ENCODE data around the gene ZNF345.

ZNF345 gene

DNA sequence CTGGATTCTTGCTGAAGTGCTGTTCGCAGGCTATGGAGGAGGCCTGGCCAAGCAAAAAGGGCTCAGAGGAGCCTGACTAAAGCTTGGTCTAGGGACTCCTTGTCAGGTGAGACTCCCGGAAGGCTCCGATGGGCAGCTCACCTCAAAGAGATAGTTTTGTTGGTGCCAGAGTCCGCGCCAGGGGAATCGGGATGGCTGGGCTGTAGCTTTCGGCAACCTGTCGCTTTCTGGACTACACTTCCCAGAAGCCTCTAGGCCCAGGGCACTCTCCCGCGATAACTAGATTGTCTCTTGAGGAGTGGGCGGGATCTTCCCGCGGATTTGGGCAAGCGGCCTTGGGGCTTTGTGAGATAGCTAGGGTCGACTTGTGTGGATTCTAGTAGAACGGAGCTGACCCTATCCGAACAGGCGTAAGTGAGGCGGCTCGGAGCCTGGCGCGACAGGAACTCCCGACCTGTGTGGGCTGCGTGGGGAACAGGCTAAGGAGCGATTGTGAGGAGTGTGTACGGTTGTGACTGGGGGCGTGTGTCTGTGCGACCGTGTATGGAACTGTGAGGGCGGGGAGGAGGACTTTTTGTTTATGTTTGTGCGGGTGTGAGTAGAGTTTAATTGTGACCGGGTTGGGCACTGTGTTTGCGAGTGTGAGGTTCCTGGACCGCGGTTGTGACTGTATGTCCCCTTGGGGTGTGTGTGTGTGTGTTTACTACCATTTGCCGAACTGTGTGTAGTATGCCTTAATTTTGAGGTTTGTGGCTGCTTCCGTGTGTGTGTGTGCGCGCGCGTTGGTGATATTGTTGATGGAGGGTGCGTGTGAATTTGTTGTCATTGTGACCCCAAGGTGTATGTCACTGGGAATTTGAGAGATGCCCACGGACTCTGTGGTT lies at the start of gene ZNF345:
TSS of gene ZNF345 (plus strand) at position 318 of the 884 bp plus-strand sequence. CDS start 25,955 bp downstream, outside the sequence.
- peak within 1 kb of the TSS; percentile 90 for H3K4me3 ChIP-seq
- H3K9me3 ChIP-seq (ENCODE audit: low read depth, low read length): peaks cover 11% of the 10 kb centered on the region; the same call in 1 of the 2 replicates
- H3K36me3 ChIP-seq (ENCODE audit: insufficient read depth, low read length): peaks cover 21% of the 10 kb centered on the region
- no peak for TF ChIP-seq EZH2 (IDR thresholded peaks at IDR 0.05)
- peak; percentile 88 for TF ChIP-seq POLR2AphosphoS5 (IDR thresholded peaks at IDR 0.05; ENCODE audit: borderline replicate concordance, low read depth, low read length)
- H3K27ac ChIP-seq: no peak within 1 kb of the TSS
- peak; percentile 93 for DNase-seq (ENCODE audit: low read depth, low spot score)
- peak within 1 kb of the TSS; percentile 92 for H3K9ac ChIP-seq (ENCODE audit: insufficient read length)

DNA sequence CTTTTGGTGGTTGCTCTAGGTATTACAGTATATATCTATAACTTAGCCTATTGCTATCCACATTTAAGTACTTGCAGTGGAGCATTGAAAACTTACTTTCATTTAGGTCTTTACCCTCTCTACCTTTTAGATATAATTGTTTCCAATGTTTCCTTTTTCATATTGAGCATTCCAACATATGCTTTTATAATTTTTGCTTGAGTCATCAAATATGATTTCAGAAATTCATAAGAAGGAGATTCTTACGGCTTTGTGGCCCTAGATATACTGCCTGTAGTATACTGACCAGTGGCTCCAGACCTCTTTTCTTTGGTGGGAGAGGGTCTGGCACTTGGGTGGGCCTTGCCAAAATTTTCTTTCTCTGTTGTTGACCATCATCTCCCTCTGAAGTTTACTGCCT lies 45.3 kb upstream of the ZNF345 start:
- Histone ChIP-seq H3K9me3 (ENCODE audit: low read depth, low read length) (0 out of 2 replicates have a peak, but pooled peaks cover 8% of the 10 kb centered on the region), H3K9ac (ENCODE audit: insufficient read length) (no peak overlapping the region), H3K27ac (no peak overlapping the region), H3K36me3 (ENCODE audit: insufficient read depth, low read length) (peaks cover 13% of the 10 kb centered on the region), H3K4me3 (no peak overlapping the region)
- DNase-seq (ENCODE audit: low read depth, low spot score): no peak
- TF ChIP-seq EZH2 (IDR thresholded peaks at IDR 0.05): no peak
- no peak for TF ChIP-seq POLR2AphosphoS5 (IDR thresholded peaks at IDR 0.05; ENCODE audit: borderline replicate concordance, low read depth, low read length)
- TF ChIP-seq FOXP2 (optimal IDR thresholded peaks at IDR 0.05; ENCODE audit: control extremely low read depth, extremely low read length, insufficient read depth): no peak

DNA sequence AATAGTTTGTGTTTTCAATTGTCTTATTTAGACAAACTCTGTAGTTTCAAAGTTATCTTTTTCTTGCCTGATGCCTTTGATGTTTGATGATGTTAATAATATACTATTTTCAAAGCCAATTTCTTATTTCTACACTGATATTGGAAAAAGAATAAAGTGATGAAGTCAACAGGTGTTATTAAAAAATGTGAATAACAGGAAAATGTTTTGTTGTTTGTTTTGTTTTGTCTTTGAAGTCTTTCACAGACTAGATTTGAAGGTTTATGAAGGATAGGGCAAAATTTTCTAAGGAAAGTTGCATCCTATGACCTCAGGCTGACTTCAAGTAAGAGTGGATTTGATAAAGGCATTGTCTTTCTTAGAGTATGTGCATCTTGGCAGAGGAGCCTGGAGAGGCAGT lies 43.6 kb upstream of the ZNF345 start:
- TF ChIP-seq EZH2 (IDR thresholded peaks at IDR 0.05) (no peak), FOXP2 (optimal IDR thresholded peaks at IDR 0.05; ENCODE audit: control extremely low read depth, extremely low read length, insufficient read depth) (no peak), POLR2AphosphoS5 (IDR thresholded peaks at IDR 0.05; ENCODE audit: borderline replicate concordance, low read depth, low read length) (no peak)
- H3K36me3 ChIP-seq (ENCODE audit: insufficient read depth, low read length): peaks cover 13% of the 10 kb centered on the region
- H3K9ac ChIP-seq (ENCODE audit: insufficient read length): no peak overlapping the region
- no peak overlapping the region for H3K4me3 ChIP-seq
- no peak for DNase-seq (ENCODE audit: low read depth, low spot score)
- H3K27ac ChIP-seq: no peak overlapping the region
- H3K9me3 ChIP-seq (ENCODE audit: low read depth, low read length): peaks cover 13% of the 10 kb centered on the region; the same call in 1 of the 2 replicates

DNA sequence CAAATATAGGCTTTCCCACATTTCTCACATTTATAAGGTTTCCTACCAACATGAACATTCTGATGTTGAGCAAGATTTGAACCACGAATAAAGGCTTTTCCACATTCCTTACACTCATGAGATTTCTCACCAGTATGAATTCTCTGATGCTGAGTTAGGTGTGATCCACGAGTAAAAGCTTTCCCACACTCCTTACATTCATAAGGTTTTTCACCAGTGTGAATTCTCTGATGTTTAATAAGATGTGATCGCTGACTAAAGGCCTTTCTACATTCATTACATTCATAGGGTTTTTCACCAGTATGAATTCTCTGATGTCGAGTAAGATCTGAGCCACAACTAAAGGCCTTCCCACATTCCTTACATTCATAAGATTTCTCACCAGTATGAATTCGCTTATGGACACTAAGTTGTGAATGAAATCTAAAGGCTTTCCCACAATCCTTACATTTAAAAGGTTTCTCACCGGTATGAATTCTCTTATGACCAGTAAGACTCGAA lies 31.5 kb upstream of the ZNF345 start:
- no peak for DNase-seq (ENCODE audit: low read depth, low spot score)
- H3K27ac ChIP-seq: no peak overlapping the region
- peaks cover 40% of the 10 kb centered on the region for H3K36me3 ChIP-seq (ENCODE audit: insufficient read depth, low read length)
- peaks cover 31% of the 10 kb centered on the region for H3K9me3 ChIP-seq (ENCODE audit: low read depth, low read length)
- H3K4me3 ChIP-seq: no peak overlapping the region
- no peak for TF ChIP-seq POLR2AphosphoS5 (IDR thresholded peaks at IDR 0.05; ENCODE audit: borderline replicate concordance, low read depth, low read length)
- TF ChIP-seq FOXP2 (optimal IDR thresholded peaks at IDR 0.05; ENCODE audit: control extremely low read depth, extremely low read length, insufficient read depth): no peak
- TF ChIP-seq EZH2 (IDR thresholded peaks at IDR 0.05): no peak
- no peak overlapping the region for H3K9ac ChIP-seq (ENCODE audit: insufficient read length)

DNA sequence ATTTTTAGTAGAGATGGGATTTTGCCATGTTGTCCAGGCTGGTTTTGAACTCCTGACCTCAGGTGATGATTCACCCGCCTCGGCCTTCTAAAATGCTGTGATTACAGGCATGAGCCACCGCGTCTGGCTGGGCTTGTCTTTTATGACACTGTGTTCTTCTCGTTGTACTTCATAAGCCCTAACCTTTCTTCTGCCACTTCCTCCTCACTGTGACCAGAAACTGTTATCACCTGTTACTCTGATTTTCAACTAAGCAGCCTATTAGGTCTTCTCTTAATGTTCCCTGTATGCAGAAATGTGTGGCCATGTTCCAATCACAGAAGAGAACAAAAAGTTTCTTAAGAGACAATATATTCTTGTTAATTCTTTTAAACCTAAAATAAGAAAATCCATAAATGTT lies 28.9 kb upstream of the ZNF345 start:
- Histone ChIP-seq H3K9ac (ENCODE audit: insufficient read length) (no peak overlapping the region), H3K27ac (no peak overlapping the region), H3K9me3 (ENCODE audit: low read depth, low read length) (peaks cover 31% of the 10 kb centered on the region), H3K36me3 (ENCODE audit: insufficient read depth, low read length) (peaks cover 48% of the 10 kb centered on the region), H3K4me3 (no peak overlapping the region)
- TF ChIP-seq POLR2AphosphoS5 (IDR thresholded peaks at IDR 0.05; ENCODE audit: borderline replicate concordance, low read depth, low read length): no peak
- TF ChIP-seq EZH2 (IDR thresholded peaks at IDR 0.05): no peak
- no peak for TF ChIP-seq FOXP2 (optimal IDR thresholded peaks at IDR 0.05; ENCODE audit: control extremely low read depth, extremely low read length, insufficient read depth)
- DNase-seq (ENCODE audit: low read depth, low spot score): no peak

DNA sequence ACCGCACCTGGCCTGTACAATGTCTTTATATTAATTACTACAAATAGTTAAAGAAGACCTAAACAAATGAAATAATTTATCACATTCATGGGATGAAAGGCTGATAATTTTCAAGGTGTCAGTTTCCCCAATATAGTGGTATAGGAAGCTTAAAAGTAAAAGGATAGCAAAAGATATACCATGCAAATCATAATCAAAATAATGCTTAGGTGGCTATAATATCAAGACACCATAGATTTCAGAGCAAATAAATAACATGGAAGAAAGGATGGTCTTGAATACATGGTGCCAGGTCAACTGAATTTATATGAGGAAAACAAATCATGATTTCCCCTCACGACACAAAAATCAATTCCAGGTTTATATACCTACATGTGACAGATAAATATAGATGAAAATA lies 17.2 kb upstream of the ZNF345 start:
- H3K27ac ChIP-seq: no peak overlapping the region
- H3K36me3 ChIP-seq (ENCODE audit: insufficient read depth, low read length): peaks cover 22% of the 10 kb centered on the region
- no peak overlapping the region for H3K9ac ChIP-seq (ENCODE audit: insufficient read length)
- no peak for DNase-seq (ENCODE audit: low read depth, low spot score)
- no peak for TF ChIP-seq EZH2 (IDR thresholded peaks at IDR 0.05)
- TF ChIP-seq FOXP2 (optimal IDR thresholded peaks at IDR 0.05; ENCODE audit: control extremely low read depth, extremely low read length, insufficient read depth): no peak
- no peak for TF ChIP-seq POLR2AphosphoS5 (IDR thresholded peaks at IDR 0.05; ENCODE audit: borderline replicate concordance, low read depth, low read length)
- H3K9me3 ChIP-seq (ENCODE audit: low read depth, low read length): peaks cover 12% of the 10 kb centered on the region; the same call in 1 of the 2 replicates
- H3K4me3 ChIP-seq: no peak overlapping the region

DNA sequence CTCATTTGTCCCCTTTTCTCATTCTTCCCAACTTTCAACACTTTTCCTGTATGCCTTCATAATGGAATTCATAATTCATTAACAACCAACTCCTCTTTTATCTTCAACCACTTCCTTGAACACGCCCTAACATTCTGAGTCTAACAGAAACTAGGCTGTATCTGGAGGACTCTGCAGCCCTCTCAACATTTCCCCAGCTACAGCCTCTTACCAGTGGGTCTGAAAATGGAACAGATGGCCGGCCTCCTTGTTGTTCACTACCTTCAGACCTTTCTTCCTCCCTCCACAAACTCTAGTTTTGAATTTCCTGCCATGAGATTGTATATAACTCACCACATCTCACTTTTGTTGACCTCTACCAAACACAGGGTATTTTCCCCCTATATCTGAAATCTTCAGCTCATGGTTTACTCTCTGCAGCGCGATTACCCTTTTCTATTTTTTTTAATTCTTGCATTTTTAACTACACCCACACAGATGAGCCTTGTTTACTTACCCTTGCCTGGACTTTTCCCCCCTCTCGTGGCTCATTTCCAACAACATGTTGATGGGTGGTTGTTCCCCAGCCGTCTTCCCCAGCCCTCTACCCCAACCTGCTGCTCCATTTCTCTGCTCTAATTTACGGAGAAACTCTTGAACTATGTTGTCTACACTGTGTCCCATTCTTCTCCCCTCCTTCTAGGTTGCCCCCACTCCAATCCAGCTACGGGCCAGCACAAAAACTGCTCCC lies 13.3 kb upstream of the ZNF345 start:
- Histone ChIP-seq H3K9me3 (ENCODE audit: low read depth, low read length) (peaks cover 4% of the 10 kb centered on the region; the same call in 1 of the 2 replicates), H3K27ac (peak overlapping the region; percentile 67; the same call in 1 of the 2 replicates), H3K9ac (ENCODE audit: insufficient read length) (peak overlapping the region; percentile 83), H3K4me3 (peak overlapping the region; percentile 88), H3K36me3 (ENCODE audit: insufficient read depth, low read length) (peaks cover 7% of the 10 kb centered on the region; the same call in 1 of the 2 replicates)
- TF ChIP-seq POLR2AphosphoS5 (IDR thresholded peaks at IDR 0.05; ENCODE audit: borderline replicate concordance, low read depth, low read length) (no peak), FOXP2 (optimal IDR thresholded peaks at IDR 0.05; ENCODE audit: control extremely low read depth, extremely low read length, insufficient read depth) (no peak), EZH2 (IDR thresholded peaks at IDR 0.05) (no peak)
- DNase-seq (ENCODE audit: low read depth, low spot score): no peak
